ENCODE results near the gene DDX19B. TPM values are rescaled to one million over a fixed set of nuclear protein-coding genes. Genes with fewer than 3 reads are reported as not detected.
"Not testable (repeated sequence)": the region's sequence is repeated elsewhere in the genome, so short reads cannot be mapped to it uniquely, and the experiment has no call there.

Gene DDX19B
- total and polyA plus RNA-seq, 4 donors, result 13.8 to 29.7 (median 23.7) TPM

DNA sequence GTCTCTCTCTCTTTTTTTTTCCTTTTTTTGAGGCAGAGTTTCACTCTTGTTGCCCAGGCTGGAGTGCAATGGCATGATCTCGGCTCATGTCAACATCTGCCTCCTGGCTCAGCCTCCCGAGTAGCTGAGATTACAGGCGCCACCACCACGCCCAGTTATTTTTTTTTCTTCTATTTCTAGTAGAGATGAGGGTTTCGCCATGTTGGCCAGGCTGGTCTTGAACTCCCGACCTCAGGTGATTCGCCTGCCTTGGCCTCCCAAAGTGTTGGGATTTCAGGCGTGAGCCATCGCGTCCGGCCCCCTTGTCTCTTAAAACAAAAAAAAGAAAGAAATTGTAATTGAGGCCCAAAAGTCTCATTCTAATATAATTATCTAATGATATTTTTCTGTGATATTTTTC, 6.8 kb upstream of the DDX19B start:
- WGBS, 2 donors, result 91 to 95% methylated on average over 11 of the region's 11 CpGs
- H3K9me3 ChIP-seq (ENCODE audit: control insufficient read depth, low read length); H3K27me3 ChIP-seq (ENCODE audit: control insufficient read depth in 1 of 2, insufficient read depth in 2 of 2, low read length in 1 of 2); H3K27ac ChIP-seq (ENCODE audit: low read depth in 1 of 2, low read length in 2 of 2); H3K4me3 ChIP-seq (ENCODE audit: low read length in 2 of 2); H3K36me3 ChIP-seq (ENCODE audit: control insufficient read depth in 1 of 2, insufficient read depth in 2 of 2, low read length in 1 of 2); intact Hi-C loops (cut with DNase I); ATAC-seq (ENCODE audit: low FRiP score); H3K4me1 ChIP-seq (ENCODE audit: control insufficient read depth in 1 of 2, insufficient read depth in 2 of 2, low read length in 2 of 2): not testable (repeated sequence)
- DNase-seq, result peak in 1 of 2 donors; percentile 27

DNA sequence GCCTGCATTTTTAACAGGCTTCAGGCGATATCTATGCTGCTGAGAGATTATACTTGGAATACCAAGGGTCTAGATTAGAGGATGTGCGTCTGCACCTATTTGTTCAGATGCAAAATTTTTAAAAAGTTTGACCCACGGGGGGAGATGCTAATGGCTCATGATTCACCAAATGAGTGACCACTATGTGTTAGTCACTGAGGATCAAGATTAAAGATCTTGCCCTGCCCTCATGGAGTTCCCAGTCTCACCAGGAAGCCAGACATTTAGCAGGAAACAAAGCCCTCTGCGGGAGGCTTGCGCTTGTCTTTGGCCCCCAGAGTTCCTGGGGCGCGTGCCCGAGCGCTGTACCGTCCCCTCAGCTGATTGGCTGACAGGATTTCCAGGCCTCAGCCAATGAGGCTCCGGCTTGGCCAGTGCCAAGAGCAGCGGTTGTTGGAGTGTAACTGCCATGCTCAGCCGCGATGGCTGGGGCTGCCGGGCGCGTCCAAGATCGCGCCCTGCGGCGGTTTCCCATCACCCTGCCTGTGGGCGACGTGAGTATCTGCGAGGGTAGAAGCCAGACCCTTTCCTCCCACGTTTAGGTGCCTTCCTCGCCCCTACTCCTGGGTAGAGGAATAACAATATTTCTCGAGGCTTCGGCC, 4.5 kb upstream of the DDX19B start:
- intact Hi-C loops (cut with DNase I), result loop anchor here in 1 of 2 donors (5.0 kb wide), 1 partner anchor 53 kb away; the partner anchor contains the start of gene DDX19A
- no peaks in the 10 kb centered on the region for H3K27me3 ChIP-seq (ENCODE audit: control insufficient read depth in 1 of 2, insufficient read depth in 2 of 2, low read length in 1 of 2)
- no peak overlapping the region for H3K4me3 ChIP-seq (ENCODE audit: low read length in 2 of 2)
- H3K36me3 ChIP-seq (ENCODE audit: control insufficient read depth in 1 of 2, insufficient read depth in 2 of 2, low read length in 1 of 2), result no peaks in the 10 kb centered on the region
- DNase-seq, result peak in 1 of 2 donors; percentile 42
- WGBS, 2 donors, result 90 to 91% methylated on average over 28 of the region's 28 CpGs
- H3K4me1 ChIP-seq (ENCODE audit: control insufficient read depth in 1 of 2, insufficient read depth in 2 of 2, low read length in 2 of 2), result no peaks in the 10 kb centered on the region
- no peak overlapping the region for H3K27ac ChIP-seq (ENCODE audit: low read depth in 1 of 2, low read length in 2 of 2)
- ATAC-seq (ENCODE audit: low FRiP score), result no peak
- H3K9me3 ChIP-seq (ENCODE audit: control insufficient read depth, low read length), result no peaks in the 10 kb centered on the region

DNA sequence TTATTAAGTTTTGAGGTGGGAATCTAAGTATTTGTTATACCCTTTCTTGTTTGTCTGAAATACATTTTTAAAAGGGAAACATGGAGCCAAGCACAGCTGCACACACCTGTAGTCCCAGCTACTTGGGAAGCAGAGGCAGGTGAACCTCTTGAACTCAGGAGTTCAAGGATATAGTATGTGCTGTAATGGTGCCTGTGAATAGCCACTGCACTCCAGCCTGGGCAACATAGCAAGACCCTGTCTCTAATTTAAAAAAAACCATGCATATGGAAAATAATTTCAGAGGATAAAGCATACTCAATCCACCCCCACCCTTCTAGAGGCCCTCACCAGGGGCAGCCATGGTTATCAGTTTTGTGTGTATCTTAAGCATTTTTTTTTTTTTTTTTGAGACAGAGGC, 3.4 kb upstream of the DDX19B start:
- H3K36me3 ChIP-seq (ENCODE audit: control insufficient read depth in 1 of 2, insufficient read depth in 2 of 2, low read length in 1 of 2), result no peaks in the 10 kb centered on the region
- no peaks in the 10 kb centered on the region for H3K9me3 ChIP-seq (ENCODE audit: control insufficient read depth, low read length)
- DNase-seq (peak in 1 of 2 donors; percentile 2), ATAC-seq (ENCODE audit: low FRiP score) (no peak)
- H3K4me1 ChIP-seq (ENCODE audit: control insufficient read depth in 1 of 2, insufficient read depth in 2 of 2, low read length in 2 of 2), result no peaks in the 10 kb centered on the region
- H3K27me3 ChIP-seq (ENCODE audit: control insufficient read depth in 1 of 2, insufficient read depth in 2 of 2, low read length in 1 of 2), result no peaks in the 10 kb centered on the region
- intact Hi-C loops (cut with DNase I), result loop anchor here in 1 of 2 donors (5.0 kb wide), 1 partner anchor 52 kb away; the partner anchor contains the start of gene DDX19A
- H3K27ac ChIP-seq (ENCODE audit: low read depth in 1 of 2, low read length in 2 of 2), result no peak overlapping the region
- no peak overlapping the region for H3K4me3 ChIP-seq (ENCODE audit: low read length in 2 of 2)

DNA sequence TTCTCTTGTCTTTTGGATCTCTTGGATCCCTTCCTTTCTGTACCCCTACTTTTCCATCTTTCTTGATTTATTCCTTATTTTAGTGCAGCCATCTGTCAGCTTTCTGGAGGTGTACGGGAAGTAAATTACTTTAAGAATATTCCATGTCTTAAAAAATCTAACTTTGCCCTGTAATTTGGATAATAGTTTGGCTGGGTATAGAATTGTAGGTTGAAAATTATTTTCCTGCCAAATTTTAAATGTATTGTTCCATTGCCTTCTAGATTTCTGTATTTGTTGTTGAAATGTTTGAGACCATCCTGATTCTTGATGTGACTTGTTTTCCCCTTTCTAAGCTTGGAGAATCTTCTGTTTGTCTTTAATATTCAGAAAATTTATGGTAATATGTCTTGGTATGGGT, 2.1 kb downstream of the DDX19B start:
- 97 to 100% methylated on average over 1 of the region's 1 CpG for WGBS, 2 donors
- Histone ChIP-seq H3K9me3 (ENCODE audit: control insufficient read depth, low read length) (no peaks in the 10 kb centered on the region), H3K4me3 (ENCODE audit: low read length in 2 of 2) (no peak overlapping the region), H3K27ac (ENCODE audit: low read depth in 1 of 2, low read length in 2 of 2) (no peak overlapping the region), H3K4me1 (ENCODE audit: control insufficient read depth in 1 of 2, insufficient read depth in 2 of 2, low read length in 2 of 2) (no peaks in the 10 kb centered on the region), H3K36me3 (ENCODE audit: control insufficient read depth in 1 of 2, insufficient read depth in 2 of 2, low read length in 1 of 2) (no peaks in the 10 kb centered on the region), H3K27me3 (ENCODE audit: control insufficient read depth in 1 of 2, insufficient read depth in 2 of 2, low read length in 1 of 2) (no peaks in the 10 kb centered on the region)
- no peak for ATAC-seq (ENCODE audit: low FRiP score)
- DNase-seq, result no peak
- intact Hi-C loops (cut with DNase I), result no loop called here

- Histone ChIP-seq H3K4me1 (ENCODE audit: control insufficient read depth in 1 of 2, insufficient read depth in 2 of 2, low read length in 2 of 2) (no peaks in the 10 kb centered on the region), H3K4me3 (ENCODE audit: low read length in 2 of 2) (no peak overlapping the region), H3K36me3 (ENCODE audit: control insufficient read depth in 1 of 2, insufficient read depth in 2 of 2, low read length in 1 of 2) (no peaks in the 10 kb centered on the region), H3K27ac (ENCODE audit: low read depth in 1 of 2, low read length in 2 of 2) (no peak overlapping the region), H3K27me3 (ENCODE audit: control insufficient read depth in 1 of 2, insufficient read depth in 2 of 2, low read length in 1 of 2) (no peaks in the 10 kb centered on the region), H3K9me3 (ENCODE audit: control insufficient read depth, low read length) (no peaks in the 10 kb centered on the region)
- ATAC-seq (ENCODE audit: low FRiP score), result no peak
- 50 to 54% methylated on average over 1 of the region's 1 CpG for WGBS, 2 donors
- DNase-seq, result no peak
- intact Hi-C loops (cut with DNase I), result no loop called here
Observed at GRCh38 chr16:70302745-70303144, 3.8 kb downstream of the DDX19B start.

- no peaks in the 10 kb centered on the region for H3K27me3 ChIP-seq (ENCODE audit: control insufficient read depth in 1 of 2, insufficient read depth in 2 of 2, low read length in 1 of 2)
- DNase-seq (peak in 1 of 2 donors; percentile 9), ATAC-seq (ENCODE audit: low FRiP score) (no peak)
- no peaks in the 10 kb centered on the region for H3K36me3 ChIP-seq (ENCODE audit: control insufficient read depth in 1 of 2, insufficient read depth in 2 of 2, low read length in 1 of 2)
- H3K4me3 ChIP-seq (ENCODE audit: low read length in 2 of 2), result no peak overlapping the region
- no peaks in the 10 kb centered on the region for H3K4me1 ChIP-seq (ENCODE audit: control insufficient read depth in 1 of 2, insufficient read depth in 2 of 2, low read length in 2 of 2)
- intact Hi-C loops (cut with DNase I), result no loop called here
- no peak overlapping the region for H3K27ac ChIP-seq (ENCODE audit: low read depth in 1 of 2, low read length in 2 of 2)
- WGBS, 2 donors, result 70% methylated on average over 3 of the region's 3 CpGs
- H3K9me3 ChIP-seq (ENCODE audit: control insufficient read depth, low read length), result no peaks in the 10 kb centered on the region
Observed at GRCh38 chr16:70304892-70305448, 6.0 kb downstream of the DDX19B start.

DNA sequence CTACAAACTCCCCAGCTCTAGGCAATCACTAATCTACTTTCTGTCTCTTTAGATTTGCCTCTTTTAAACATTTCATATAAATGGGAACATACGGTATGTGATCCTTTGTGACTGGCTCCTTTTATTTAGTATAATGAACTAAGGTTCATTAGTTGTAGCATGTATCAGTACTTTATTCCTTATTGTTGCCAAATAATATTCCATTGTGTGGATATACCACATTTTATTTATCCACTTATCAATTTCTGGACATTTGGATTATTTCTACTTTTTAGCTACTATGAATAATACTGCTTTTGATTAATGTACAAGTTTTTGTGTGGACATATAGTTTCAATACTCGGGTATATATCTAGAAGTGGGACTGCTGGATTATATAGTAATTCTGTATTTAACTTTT, 7.9 kb downstream of the DDX19B start:
- 81 to 90% methylated on average over 2 of the region's 2 CpGs for WGBS, 2 donors
- Histone ChIP-seq H3K9me3 (ENCODE audit: control insufficient read depth, low read length) (no peaks in the 10 kb centered on the region), H3K36me3 (ENCODE audit: control insufficient read depth in 1 of 2, insufficient read depth in 2 of 2, low read length in 1 of 2) (no peaks in the 10 kb centered on the region), H3K4me3 (ENCODE audit: low read length in 2 of 2) (no peak overlapping the region), H3K27ac (ENCODE audit: low read depth in 1 of 2, low read length in 2 of 2) (no peak overlapping the region), H3K27me3 (ENCODE audit: control insufficient read depth in 1 of 2, insufficient read depth in 2 of 2, low read length in 1 of 2) (no peaks in the 10 kb centered on the region), H3K4me1 (ENCODE audit: control insufficient read depth in 1 of 2, insufficient read depth in 2 of 2, low read length in 2 of 2) (no peaks in the 10 kb centered on the region)
- no peak for ATAC-seq (ENCODE audit: low FRiP score)
- no peak for DNase-seq
- intact Hi-C loops (cut with DNase I), result no loop called here

- H3K9me3 ChIP-seq (ENCODE audit: control insufficient read depth, low read length); ATAC-seq (ENCODE audit: low FRiP score); H3K4me3 ChIP-seq (ENCODE audit: low read length in 2 of 2); H3K27me3 ChIP-seq (ENCODE audit: control insufficient read depth in 1 of 2, insufficient read depth in 2 of 2, low read length in 1 of 2); H3K4me1 ChIP-seq (ENCODE audit: control insufficient read depth in 1 of 2, insufficient read depth in 2 of 2, low read length in 2 of 2); H3K27ac ChIP-seq (ENCODE audit: low read depth in 1 of 2, low read length in 2 of 2); H3K36me3 ChIP-seq (ENCODE audit: control insufficient read depth in 1 of 2, insufficient read depth in 2 of 2, low read length in 1 of 2); intact Hi-C loops (cut with DNase I): not testable (repeated sequence)
- 89 to 97% methylated on average over 2 of the region's 2 CpGs for WGBS, 2 donors
- peak in 1 of 2 donors; percentile 22 for DNase-seq
Observed at GRCh38 chr16:70307726-70308125, 8.7 kb downstream of the DDX19B start.

GRCh38 chr16:70320121-70320520, 21.1 kb downstream of the DDX19B start:
- H3K4me3 ChIP-seq (ENCODE audit: low read length in 2 of 2), result no peak overlapping the region
- intact Hi-C loops (cut with DNase I), result loop anchor here in 1 of 2 donors (10.0 kb wide), 1 partner anchor 55 kb away; no protein-coding TSS in a partner anchor
- peaks cover 0 to 3% of the 10 kb centered on the region in 2 donors for H3K36me3 ChIP-seq (ENCODE audit: control insufficient read depth in 1 of 2, insufficient read depth in 2 of 2, low read length in 1 of 2)
- H3K4me1 ChIP-seq (ENCODE audit: control insufficient read depth in 1 of 2, insufficient read depth in 2 of 2, low read length in 2 of 2), result no peaks in the 10 kb centered on the region
- no peak overlapping the region for H3K27ac ChIP-seq (ENCODE audit: low read depth in 1 of 2, low read length in 2 of 2)
- H3K9me3 ChIP-seq (ENCODE audit: control insufficient read depth, low read length), result no peaks in the 10 kb centered on the region
- H3K27me3 ChIP-seq (ENCODE audit: control insufficient read depth in 1 of 2, insufficient read depth in 2 of 2, low read length in 1 of 2), result no peaks in the 10 kb centered on the region
- ATAC-seq (ENCODE audit: low FRiP score) (no peak), DNase-seq (no peak)
- WGBS, 2 donors, result 92 to 98% methylated on average over 5 of the region's 5 CpGs

Data from aorta (tissue), 5 donors.